Heart right ventricle (tissue), 16 donors: ENCODE results near the gene TENM4. TPM values are rescaled to one million over a fixed set of nuclear protein-coding genes. Genes with fewer than 3 reads are reported as not detected.

Experiments used
- ATAC-seq, 8 donors: fragments of 200-7000 bp; cut with Tn5 transposase; one replicate each; pipeline ENCODE4 v1.9.1; 2020; ENCODE audit warnings: mild to moderate bottlenecking in 8 of 8, moderate library complexity in 8 of 8, moderate number of reproducible peaks in 1 of 8
- DNase-seq, 2 donors: peaks; one replicate each; pipeline ENCODE4 v3.0.0-alpha.2; 2020
- H3K27ac ChIP-seq, 10 donors: fragments of 200-600 bp; sonication (generic) in 2 of 10; one replicate each; pipeline versions ENCODE4 v1.5.0 to v1.8.0; 2020 to 2022; ENCODE audit warnings: mild to moderate bottlenecking in 3 of 10
- H3K27me3 ChIP-seq, 7 donors: fragments of 200-600 bp; one replicate each; pipeline ENCODE4 v1.8.0; 2021 to 2022; ENCODE audit warnings: mild to moderate bottlenecking in 2 of 7
- H3K36me3 ChIP-seq, 9 donors: fragments of 200-600 bp; sonication (generic) in 1 of 9; one replicate each; pipeline versions ENCODE4 v1.5.0 to v1.8.0; 2020 to 2022; ENCODE audit warnings: mild to moderate bottlenecking in 2 of 9
- H3K4me1 ChIP-seq, 9 donors: fragments of 200-600 bp; sonication (generic) in 1 of 9; one replicate each; pipeline versions ENCODE4 v1.5.0 to v1.8.0; 2020 to 2022; ENCODE audit warnings: mild to moderate bottlenecking in 4 of 9
- H3K4me3 ChIP-seq, 10 donors: fragments of 200-600 bp; sonication (generic) in 2 of 10; one replicate each; pipeline versions ENCODE4 v1.5.0 to v1.8.0; 2020 to 2022; ENCODE audit warnings: mild to moderate bottlenecking in 7 of 10, moderate library complexity in 2 of 10
- H3K9me3 ChIP-seq, 11 donors: fragments of 200-600 bp in 10 of 11; sonication (generic) in 2 of 11; one replicate each; pipeline versions ENCODE4 v1.5.0 to v1.8.0; 2013 to 2022; ENCODE audit warnings: mild to moderate bottlenecking in 2 of 11, control low read depth in 1 of 11, moderate library complexity in 1 of 11
- CTCF ChIP-seq, 9 donors: fragments of 200-600 bp; sonication (generic) in 2 of 9; IDR thresholded peaks; one replicate each; pipeline versions ENCODE4 v1.5.0 to v1.8.0; 2021 to 2022; ENCODE audit warnings: antibody characterized with exemption in 9 of 9, mild to moderate bottlenecking in 5 of 9, moderate library complexity in 1 of 9
- WGBS, 2 donors: extraction: QIAGEN DNeasy Blood & Tissue Kit; methylation state at CpG; one replicate each; pipeline ENCODE4 v1.1.7; 2013; ENCODE audit warnings: inconsistent platforms in 1 of 2; 5-methylcytosine and 5-hydroxymethylcytosine counted together
- intact Hi-C, 10 donors: fragments of 100-400 bp; cut with DNase I; formaldehyde crosslinking; loops; one replicate each; pipeline versions ENCODE4 v1.11.1 to v1.14.2; 2022
- polyA plus RNA-seq, 2 donors: library from polyadenylated mRNA; stranded (reverse); fragments of 200-250 nt; gene quantifications; one replicate each; pipeline ENCODE4 v1.2.3, GENCODE V29; 2013
- total RNA-seq, 10 donors: library from RNA; stranded (reverse); fragmentation: NEBNext Ultra II Directional in 3 of 10; extraction: Animal tissue kit (Norgen Biotek cat#: 25700) in 3 of 10; gene quantifications; one replicate each; pipeline versions ENCODE4 v1.2.1 to v1.2.4, GENCODE V29; 2021 to 2023
- donor health status: Arrhythmogenic right ventricular cardiomyopathy.
- donor health status: ischemic (EF 13 %, LVEDD 7.1; RV severe dilation, severe dysfunction).
- donor health status: healthy with polysubstance abuse.
- donor health status: DM: no; HTN: yes; CAD: no.
- donor health status: DM: no; HTN: no; CAD: no.
- donor health status: ischemic (EF 25% LVEDD 6.9; RV normal size, moderate dysfunction).
- donor health status: ischemic (EF 25% LVEDD 5.7; RV mildly dilated, moderate dysfunction).
- donor health status: healthy.
- donor health status: DM: yes; HTN: yes; CAD: no.
- donor health status: Ischemic cardiomyopathy.
- donor health status: ischemic (EF 35%, LVEDD 5.7; RV mildly dilated, moderate dysfunction).
- donor health status: nonischemic (EF 11% LVEDD 7.7; RV severe dilation, severe dysfunction).
- donor health status: DM: yes; HTN: yes; CAD: no.
- donor health status: PGD.
- donor health status: ischemic (EF 29% LVEDD 5.4; RV normal size, mild dysfunction).
- donor health status: nonischemic (EF 23%, LVEDD 6.1; RV moderate dilation, normal function).

The TENM4 gene
- total and polyA plus RNA-seq, 12 donors = 0.10 to 3.6 (median 0.91) TPM

GRCh38 chr11:79321263-79321662 is 119.6 kb downstream of the TENM4 start:
- DNase-seq (no peak), ATAC-seq (no peak)
- no peak overlapping the region for H3K27ac ChIP-seq
- intact Hi-C loops = no loop called here
- H3K36me3 ChIP-seq = no peaks in the 10 kb centered on the region
- TF ChIP-seq CTCF (IDR thresholded peaks at IDR 0.05) = no peak
- H3K27me3 ChIP-seq = peaks cover 0 to 13% (median 0%) of the 10 kb centered on the region in 7 donors
- WGBS, 2 donors = 54 to 55% methylated on average over 6 of the region's 6 CpGs
- H3K9me3 ChIP-seq = no peaks in the 10 kb centered on the region
- H3K4me1 ChIP-seq = no peaks in the 10 kb centered on the region
- no peak overlapping the region for H3K4me3 ChIP-seq

DNA sequence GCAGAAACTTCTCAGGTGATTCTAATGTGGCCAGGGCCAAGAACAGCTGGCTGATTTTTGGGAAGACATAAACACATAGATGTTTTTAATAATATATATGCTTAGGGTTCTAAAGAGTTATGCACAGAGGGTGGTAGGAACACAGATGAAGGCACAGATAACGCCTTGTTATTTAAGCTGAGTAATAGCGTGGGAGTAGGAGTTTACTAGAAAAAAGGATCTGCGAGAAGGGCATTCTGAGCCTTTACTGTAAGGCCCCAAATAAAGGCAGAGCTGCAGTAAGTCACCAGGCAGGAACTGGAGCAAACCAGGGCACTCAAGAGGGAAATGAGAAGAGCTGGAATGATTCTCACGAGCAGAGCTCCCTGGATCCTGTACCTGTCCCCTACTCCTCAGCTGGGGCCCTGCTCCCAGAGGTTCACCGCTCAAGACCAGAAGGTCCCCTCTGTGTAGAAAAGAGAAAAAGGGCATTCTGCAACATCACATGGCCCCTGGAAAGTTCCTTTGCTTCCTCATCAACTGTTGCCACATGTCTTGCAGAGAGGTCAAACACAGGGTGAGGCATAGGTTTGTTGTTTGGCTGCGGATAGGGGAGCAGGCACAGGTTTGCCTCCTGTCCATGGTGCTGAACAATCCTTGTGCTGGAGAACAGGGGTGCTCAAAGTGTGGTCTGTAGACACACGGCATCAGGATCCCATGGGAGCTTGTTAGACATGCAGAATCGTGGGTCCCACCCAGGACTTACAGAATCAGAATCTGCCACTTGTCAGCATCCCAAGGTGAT is 125.7 kb downstream of the TENM4 start:
- Histone ChIP-seq H3K4me3 (no peak overlapping the region), H3K27me3 (peaks cover 0 to 14% (median 0%) of the 10 kb centered on the region in 7 donors), H3K36me3 (no peaks in the 10 kb centered on the region), H3K27ac (no peak overlapping the region), H3K9me3 (no peaks in the 10 kb centered on the region), H3K4me1 (no peaks in the 10 kb centered on the region)
- ATAC-seq = peak in 1 of 8 donors; percentile 59
- no peak for DNase-seq
- TF ChIP-seq CTCF (IDR thresholded peaks at IDR 0.05) = no peak
- intact Hi-C loops = no loop called here
- WGBS, 2 donors = 67 to 68% methylated on average over 8 of the region's 8 CpGs

- no peak overlapping the region for H3K4me3 ChIP-seq
- DNase-seq = no peak
- TF ChIP-seq CTCF (IDR thresholded peaks at IDR 0.05) = no peak
- WGBS, 2 donors = 53 to 54% methylated on average over 4 of the region's 4 CpGs
- ATAC-seq = no peak
- H3K36me3 ChIP-seq = no peaks in the 10 kb centered on the region
- no peaks in the 10 kb centered on the region for H3K9me3 ChIP-seq
- peaks cover 0 to 10% (median 0%) of the 10 kb centered on the region in 7 donors for H3K27me3 ChIP-seq
- no peak overlapping the region for H3K27ac ChIP-seq
- no peaks in the 10 kb centered on the region for H3K4me1 ChIP-seq
- intact Hi-C loops = no loop called here
These were observed 127.3 kb downstream of the TENM4 start for GRCh38 chr11:79313530-79313913.

DNA sequence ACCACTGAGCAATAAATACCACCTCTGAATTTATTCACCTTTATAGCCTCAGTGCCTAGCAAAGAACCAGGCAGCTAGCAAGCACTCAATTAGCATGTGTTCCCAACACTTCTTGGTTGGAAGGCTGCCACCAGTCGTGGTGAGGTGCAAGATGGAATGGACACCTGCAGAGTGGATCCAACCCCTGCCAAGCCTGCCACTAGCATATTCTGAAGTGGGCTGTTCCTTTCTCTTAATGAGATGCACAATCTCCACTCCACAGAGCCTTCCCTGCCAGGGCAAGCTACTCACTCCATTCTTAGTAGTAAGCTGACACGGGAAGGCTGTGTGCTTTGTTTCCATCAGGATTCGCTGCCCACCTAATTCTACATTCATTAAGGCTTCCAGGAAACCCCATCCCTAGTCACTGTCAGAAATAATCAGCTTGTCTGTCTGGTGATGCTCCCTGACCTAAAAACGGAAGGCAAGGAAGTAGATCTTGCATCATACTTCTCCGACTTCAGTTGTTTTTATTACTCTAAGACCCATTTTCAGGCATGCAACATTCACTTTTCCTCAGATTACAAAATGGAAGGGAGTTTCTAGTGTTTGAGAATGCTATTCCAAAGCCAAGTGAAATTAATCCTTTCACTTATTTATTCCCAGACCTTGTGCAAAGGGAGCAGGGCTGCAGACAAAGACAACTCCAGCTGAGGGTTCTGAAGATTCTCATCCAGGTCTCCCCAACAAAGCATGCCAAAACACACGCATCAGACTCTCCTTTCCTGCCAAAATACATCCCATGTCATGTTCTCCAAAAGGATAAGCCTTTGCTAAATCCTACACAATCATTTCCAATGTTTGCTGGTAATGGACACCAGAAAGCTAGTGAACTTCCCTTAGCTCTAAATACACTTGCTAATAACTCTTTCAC is 128.0 kb downstream of the TENM4 start:
- H3K27ac ChIP-seq = no peak overlapping the region
- intact Hi-C loops = no loop called here
- ATAC-seq (peak in 2 of 8 donors; percentile 29 to 39), DNase-seq (no peak)
- no peak overlapping the region for H3K4me3 ChIP-seq
- 42 to 46% methylated on average over 6 of the region's 6 CpGs for WGBS, 2 donors
- no peaks in the 10 kb centered on the region for H3K36me3 ChIP-seq
- peaks cover 0 to 10% (median 0%) of the 10 kb centered on the region in 7 donors for H3K27me3 ChIP-seq
- no peak for TF ChIP-seq CTCF (IDR thresholded peaks at IDR 0.05)
- no peaks in the 10 kb centered on the region for H3K9me3 ChIP-seq
- no peaks in the 10 kb centered on the region for H3K4me1 ChIP-seq
